PFSK-1 (cell line): ENCODE data around the gene HACD2.

ENCODE experiments used
- POLR2AphosphoS5 ChIP-seq: IDR thresholded peaks from 2 replicates; pipeline ENCODE4 v1.6.1; 2012; ENCODE audit warnings: low read depth, mild to moderate bottlenecking, control low read depth, low read length, moderate library complexity
- REST ChIP-seq, 2 experiments: IDR thresholded peaks; 2 replicates each; pipeline versions ENCODE4 v1.6.1 to v1.8.0; 2011 to 2012; ENCODE audit warnings: low read depth in 2 of 2, low read length in 2 of 2, control low read depth in 1 of 2, inconsistent platforms in 1 of 2, mild to moderate bottlenecking in 1 of 2, moderate library complexity in 1 of 2; ENCODE audit not compliant: insufficient read depth in 1 of 2
- SIN3A ChIP-seq: IDR thresholded peaks from 2 replicates; pipeline ENCODE4 v1.6.1; 2012; ENCODE audit warnings: mild to moderate bottlenecking, low read length, moderate library complexity, borderline replicate concordance; ENCODE audit not compliant: insufficient read depth
- TAF1 ChIP-seq: IDR thresholded peaks from 2 replicates; pipeline ENCODE4 v1.6.1; 2012; ENCODE audit warnings: low read length, control low read depth, borderline replicate concordance; ENCODE audit not compliant: insufficient read depth

- TF ChIP-seq REST (IDR thresholded peaks at IDR 0.05; ENCODE audit: insufficient read depth in 1 of 2, low read depth in 2 of 2, low read length in 2 of 2) = no peak
- TF ChIP-seq POLR2AphosphoS5 = no peak
- no peak for TF ChIP-seq TAF1
- TF ChIP-seq SIN3A = no peak
These were observed 2.1 kb upstream of the HACD2 start for GRCh38 chr3:123586968-123587367.
